ENCODE results near the gene LHX8.

- TF ChIP-seq CTCF (IDR thresholded peaks at IDR 0.05), result no peak
- TF ChIP-seq POLR2A (IDR thresholded peaks at IDR 0.05), result no peak
Observed at GRCh38 chr1:75131565-75132241, 2.5 kb upstream of the LHX8 start.

All from uterus (tissue), 2 donors.